Adrenal gland (tissue), 5 donors: ENCODE data around the gene EXOC6B.

Experiments
- CTCF ChIP-seq, 6 experiments: fragments of 450-650 bp in 4 of 6; fragments of 200-600 bp in 2 of 6; sonication (generic) in 1 of 6; IDR thresholded peaks; 1 replicate in 5 of 6; 2 replicates in 1 of 6; pipeline versions ENCODE4 v1.5.1 to v1.8.0; 2016 to 2021; ENCODE audit warnings: antibody characterized with exemption in 6 of 6, mild to moderate bottlenecking in 2 of 6, moderate library complexity in 1 of 6
- POLR2A ChIP-seq, 2 donors: fragments of 450-650 bp; IDR thresholded peaks; one replicate each; pipeline ENCODE4 v1.6.1; 2017; ENCODE audit warnings: antibody characterized with exemption in 2 of 2, mild to moderate bottlenecking in 2 of 2, moderate library complexity in 1 of 2
- donor health status: DM: no; HTN: no; CAD: no.

GRCh38 chr2:72665448-72665847 lies 160.4 kb downstream of the EXOC6B start:
- TF ChIP-seq CTCF (IDR thresholded peaks at IDR 0.05) (no peak), POLR2A (IDR thresholded peaks at IDR 0.05) (no peak)
